ENCODE measurements around the gene SLC13A5. TPM values are rescaled to one million over a fixed set of nuclear protein-coding genes. Genes with fewer than 3 reads are reported as not detected.

SLC13A5 gene
- total and polyA plus RNA-seq, 9 of the 15 experiments (the other 6 are each of a cell fraction or from before 2014, with no cell fraction given), result 0.04 TPM; not detected in 8

DNA sequence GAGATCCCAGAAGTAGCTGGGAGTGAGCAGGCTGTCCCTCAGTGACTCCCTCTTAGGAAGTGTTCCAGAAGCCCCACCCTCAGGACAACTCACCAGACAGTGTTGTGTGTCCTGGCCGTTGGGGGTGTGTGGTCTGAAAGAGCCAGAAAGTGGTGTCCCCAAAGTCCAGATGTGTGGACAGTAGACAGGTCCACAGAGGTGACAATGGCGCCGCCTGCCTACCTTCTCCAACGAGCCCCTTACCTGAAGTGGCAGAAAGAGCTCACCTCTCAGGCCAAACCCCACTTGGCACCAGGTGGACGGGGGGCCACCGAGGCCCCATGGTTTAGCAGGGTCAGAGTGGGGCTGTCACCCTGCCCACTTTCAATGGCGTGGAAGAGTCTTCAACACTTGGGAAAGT, 41.7 kb downstream of the SLC13A5 start:
- TF ChIP-seq CEBPG (CRISPR knock-in tag; IDR thresholded peaks at IDR 0.05) (no peak), CEBPG (tag; conservative IDR thresholded peaks at IDR 0.05 in 1 of 2, IDR thresholded peaks at IDR 0.05 in 1 of 2) (no peak), NR2C1 (IDR thresholded peaks at IDR 0.05) (no peak), NR2C1 (tag; IDR thresholded peaks at IDR 0.05) (no peak), ESRRA (IDR thresholded peaks at IDR 0.05; ENCODE audit: borderline replicate concordance, low read depth) (no peak), ZNF668 (CRISPR knock-in tag; IDR thresholded peaks at IDR 0.05) (no peak), PHF8 (IDR thresholded peaks at IDR 0.05; ENCODE audit: borderline replicate concordance, low read length) (no peak), RB1 (IDR thresholded peaks at IDR 0.05; ENCODE audit: low read depth) (no peak), RAD51 (IDR thresholded peaks at IDR 0.05; ENCODE audit: borderline replicate concordance, low read depth) (no peak), HNRNPUL1 (IDR thresholded peaks at IDR 0.05; ENCODE audit: low read length) (no peak), BRCA1 (IDR thresholded peaks at IDR 0.05) (no peak), BRCA1 (CRISPR knock-in tag; IDR thresholded peaks at IDR 0.05) (no peak)
- TF ChIP-seq, protein P1, sequence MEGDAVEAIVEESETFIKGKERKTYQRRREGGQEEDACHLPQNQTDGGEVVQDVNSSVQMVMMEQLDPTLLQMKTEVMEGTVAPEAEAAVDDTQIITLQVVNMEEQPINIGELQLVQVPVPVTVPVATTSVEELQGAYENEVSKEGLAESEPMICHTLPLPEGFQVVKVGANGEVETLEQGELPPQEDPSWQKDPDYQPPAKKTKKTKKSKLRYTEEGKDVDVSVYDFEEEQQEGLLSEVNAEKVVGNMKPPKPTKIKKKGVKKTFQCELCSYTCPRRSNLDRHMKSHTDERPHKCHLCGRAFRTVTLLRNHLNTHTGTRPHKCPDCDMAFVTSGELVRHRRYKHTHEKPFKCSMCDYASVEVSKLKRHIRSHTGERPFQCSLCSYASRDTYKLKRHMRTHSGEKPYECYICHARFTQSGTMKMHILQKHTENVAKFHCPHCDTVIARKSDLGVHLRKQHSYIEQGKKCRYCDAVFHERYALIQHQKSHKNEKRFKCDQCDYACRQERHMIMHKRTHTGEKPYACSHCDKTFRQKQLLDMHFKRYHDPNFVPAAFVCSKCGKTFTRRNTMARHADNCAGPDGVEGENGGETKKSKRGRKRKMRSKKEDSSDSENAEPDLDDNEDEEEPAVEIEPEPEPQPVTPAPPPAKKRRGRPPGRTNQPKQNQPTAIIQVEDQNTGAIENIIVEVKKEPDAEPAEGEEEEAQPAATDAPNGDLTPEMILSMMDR (IDR thresholded peaks at IDR 0.05 in 2 of 3, conservative IDR thresholded peaks at IDR 0.05 in 1 of 3; ENCODE audit: insufficient read depth in 2 of 3, low read depth in 1 of 3, low read length in 3 of 3), result no peak
- TF ChIP-seq, protein P2, sequence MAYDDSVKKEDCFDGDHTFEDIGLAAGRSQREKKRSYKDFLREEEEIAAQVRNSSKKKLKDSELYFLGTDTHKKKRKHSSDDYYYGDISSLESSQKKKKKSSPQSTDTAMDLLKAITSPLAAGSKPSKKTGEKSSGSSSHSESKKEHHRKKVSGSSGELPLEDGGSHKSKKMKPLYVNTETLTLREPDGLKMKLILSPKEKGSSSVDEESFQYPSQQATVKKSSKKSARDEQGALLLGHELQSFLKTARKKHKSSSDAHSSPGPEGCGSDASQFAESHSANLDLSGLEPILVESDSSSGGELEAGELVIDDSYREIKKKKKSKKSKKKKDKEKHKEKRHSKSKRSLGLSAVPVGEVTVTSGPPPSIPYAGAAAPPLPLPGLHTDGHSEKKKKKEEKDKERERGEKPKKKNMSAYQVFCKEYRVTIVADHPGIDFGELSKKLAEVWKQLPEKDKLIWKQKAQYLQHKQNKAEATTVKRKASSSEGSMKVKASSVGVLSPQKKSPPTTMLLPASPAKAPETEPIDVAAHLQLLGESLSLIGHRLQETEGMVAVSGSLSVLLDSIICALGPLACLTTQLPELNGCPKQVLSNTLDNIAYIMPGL (CRISPR knock-in tag; IDR thresholded peaks at IDR 0.05), result no peak
- TF ChIP-seq, protein P3, sequence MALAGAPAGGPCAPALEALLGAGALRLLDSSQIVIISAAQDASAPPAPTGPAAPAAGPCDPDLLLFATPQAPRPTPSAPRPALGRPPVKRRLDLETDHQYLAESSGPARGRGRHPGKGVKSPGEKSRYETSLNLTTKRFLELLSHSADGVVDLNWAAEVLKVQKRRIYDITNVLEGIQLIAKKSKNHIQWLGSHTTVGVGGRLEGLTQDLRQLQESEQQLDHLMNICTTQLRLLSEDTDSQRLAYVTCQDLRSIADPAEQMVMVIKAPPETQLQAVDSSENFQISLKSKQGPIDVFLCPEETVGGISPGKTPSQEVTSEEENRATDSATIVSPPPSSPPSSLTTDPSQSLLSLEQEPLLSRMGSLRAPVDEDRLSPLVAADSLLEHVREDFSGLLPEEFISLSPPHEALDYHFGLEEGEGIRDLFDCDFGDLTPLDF (CRISPR knock-in tag; IDR thresholded peaks at IDR 0.05), result no peak
- Histone ChIP-seq H3K27me3 (ENCODE audit: control insufficient read depth in 2 of 2, insufficient read depth in 2 of 2, low read length in 2 of 2) (peaks cover 8 to 51% of the 10 kb centered on the region in 2 experiments; a peak in 4 of 5 replicates), H3K9ac (ENCODE audit: insufficient read depth in 1 of 2, low read depth in 2 of 2, low read length in 2 of 2) (no peak overlapping the region), H4K20me1 (replicated peaks; ENCODE audit: control insufficient read depth, insufficient read depth, low read length) (no peaks in the 10 kb centered on the region), H2AFZ (ENCODE audit: low read depth, low read length) (no peak overlapping the region), H3K79me2 (ENCODE audit: control insufficient read depth, insufficient read depth, low read length) (no peaks in the 10 kb centered on the region), H3K36me3 (ENCODE audit: control insufficient read depth, insufficient read depth, low read length) (no peaks in the 10 kb centered on the region), H3K4me1 (replicated peaks in 1 of 2; ENCODE audit: control insufficient read depth in 2 of 2, insufficient read depth in 2 of 2, low read length in 2 of 2) (no peaks in the 10 kb centered on the region; a peak in 1 of 5 replicates), H3K4me2 (ENCODE audit: insufficient read depth, low read length) (no peak overlapping the region), H3K9me3 (replicated peaks; ENCODE audit: control insufficient read depth, insufficient read depth, low read depth, low read length) (no peaks in the 10 kb centered on the region), H3K9me1 (ENCODE audit: control insufficient read depth, insufficient read depth, low read length) (no peaks in the 10 kb centered on the region), H3K4me3 (no peak overlapping the region), H3K27ac (ENCODE audit: extremely low read depth, low read depth, low read length) (no peak overlapping the region)
- in situ Hi-C loops (cut with MboI) (no loop called here), intact Hi-C loops (cut with micrococcal nuclease) (no loop called here)
- WGBS (ENCODE audit: insufficient coverage, low coverage, missing lambda C conversion rate), result 0% methylated on average over 4 of the region's 7 CpGs
- ChIA-PET POLR2A (interaction anchor here (0.6 kb wide), 1 partner anchor 84 kb away, joined by 3 read pairs; no protein-coding TSS in a partner anchor), CTCF (ENCODE audit: low intra/inter-chr PET ratio) (no interaction called here)
- BruUV-seq (replicated peaks), result no TSS peak
- DNase-seq (ENCODE audit: extremely low read depth in 1 of 4, low spot score in 3 of 4) (no peak), ATAC-seq (no peak), FAIRE-seq (no peak)
